ENCODE data around the gene C21orf91. TPM values are rescaled to one million over a fixed set of nuclear protein-coding genes. Genes with fewer than 3 reads are reported as not detected.

The C21orf91 gene
- total RNA-seq, 1 donor, result 44.2 TPM

GRCh38 chr21:17818186-17819113 is 706 bp downstream of the C21orf91 start:
- Histone ChIP-seq H3K4me1 (ENCODE audit: insufficient read depth, low read length) (peaks cover 32% of the 10 kb centered on the region), H3K4me3 (ENCODE audit: low read length) (peak overlapping the region; percentile 99), H3K27me3 (ENCODE audit: insufficient read depth, low read length) (no peaks in the 10 kb centered on the region), H3K9me3 (ENCODE audit: low read depth, low read length) (no peaks in the 10 kb centered on the region)

- H3K27me3 ChIP-seq (ENCODE audit: insufficient read depth, low read length), result no peaks in the 10 kb centered on the region
- peaks cover 25% of the 10 kb centered on the region for H3K4me1 ChIP-seq (ENCODE audit: insufficient read depth, low read length)
- no peak overlapping the region for H3K4me3 ChIP-seq (ENCODE audit: low read length)
- peaks cover 14% of the 10 kb centered on the region for H3K9me3 ChIP-seq (ENCODE audit: low read depth, low read length)
Observed at GRCh38 chr21:17813353-17813752, 5.8 kb downstream of the C21orf91 start.

GRCh38 chr21:17805966-17806365 is 13.2 kb downstream of the C21orf91 start:
- Histone ChIP-seq H3K27me3 (ENCODE audit: insufficient read depth, low read length) (no peaks in the 10 kb centered on the region), H3K4me1 (ENCODE audit: insufficient read depth, low read length) (no peaks in the 10 kb centered on the region), H3K4me3 (ENCODE audit: low read length) (no peak overlapping the region)

GRCh38 chr21:17803536-17803935 is 15.6 kb downstream of the C21orf91 start:
- H3K4me3 ChIP-seq (ENCODE audit: low read length), result no peak overlapping the region
- no peaks in the 10 kb centered on the region for H3K27me3 ChIP-seq (ENCODE audit: insufficient read depth, low read length)
- peaks cover 10% of the 10 kb centered on the region for H3K9me3 ChIP-seq (ENCODE audit: low read depth, low read length)
- peaks cover 7% of the 10 kb centered on the region for H3K4me1 ChIP-seq (ENCODE audit: insufficient read depth, low read length)

More at GRCh38 chr21:17805966-17806365, 13.2 kb downstream of the C21orf91 start:
- H3K9me3 ChIP-seq (ENCODE audit: low read depth, low read length), result peaks cover 23% of the 10 kb centered on the region

GRCh38 chr21:17802572-17802971 is 16.6 kb downstream of the C21orf91 start:
- Histone ChIP-seq H3K27me3 (ENCODE audit: insufficient read depth, low read length) (no peaks in the 10 kb centered on the region), H3K4me3 (ENCODE audit: low read length) (no peak overlapping the region), H3K4me1 (ENCODE audit: insufficient read depth, low read length) (peaks cover 7% of the 10 kb centered on the region), H3K9me3 (ENCODE audit: low read depth, low read length) (peaks cover under 1% of the 10 kb centered on the region)

GRCh38 chr21:17799414-17800164 is 19.6 kb downstream of the C21orf91 start:
- H3K9me3 ChIP-seq (ENCODE audit: low read depth, low read length), result no peaks in the 10 kb centered on the region
- peaks cover 22% of the 10 kb centered on the region for H3K4me1 ChIP-seq (ENCODE audit: insufficient read depth, low read length)
- no peak overlapping the region for H3K4me3 ChIP-seq (ENCODE audit: low read length)
- H3K27me3 ChIP-seq (ENCODE audit: insufficient read depth, low read length), result no peaks in the 10 kb centered on the region

GRCh38 chr21:17798796-17799195 is 20.4 kb downstream of the C21orf91 start:
- Histone ChIP-seq H3K4me3 (ENCODE audit: low read length) (no peak overlapping the region), H3K4me1 (ENCODE audit: insufficient read depth, low read length) (peaks cover 28% of the 10 kb centered on the region), H3K9me3 (ENCODE audit: low read depth, low read length) (no peaks in the 10 kb centered on the region), H3K27me3 (ENCODE audit: insufficient read depth, low read length) (no peaks in the 10 kb centered on the region)

- H3K27me3 ChIP-seq (ENCODE audit: insufficient read depth, low read length), result no peaks in the 10 kb centered on the region
- peaks cover 36% of the 10 kb centered on the region for H3K4me1 ChIP-seq (ENCODE audit: insufficient read depth, low read length)
- no peak overlapping the region for H3K4me3 ChIP-seq (ENCODE audit: low read length)
- no peaks in the 10 kb centered on the region for H3K9me3 ChIP-seq (ENCODE audit: low read depth, low read length)
Observed at GRCh38 chr21:17797967-17798366, 21.2 kb downstream of the C21orf91 start.

- no peaks in the 10 kb centered on the region for H3K9me3 ChIP-seq (ENCODE audit: low read depth, low read length)
- H3K4me3 ChIP-seq (ENCODE audit: low read length), result no peak overlapping the region
- no peaks in the 10 kb centered on the region for H3K27me3 ChIP-seq (ENCODE audit: insufficient read depth, low read length)
- H3K4me1 ChIP-seq (ENCODE audit: insufficient read depth, low read length), result peaks cover 36% of the 10 kb centered on the region
Observed at GRCh38 chr21:17796503-17796902, 22.7 kb downstream of the C21orf91 start.

- Histone ChIP-seq H3K9me3 (ENCODE audit: low read depth, low read length) (no peaks in the 10 kb centered on the region), H3K4me1 (ENCODE audit: insufficient read depth, low read length) (peaks cover 36% of the 10 kb centered on the region), H3K4me3 (ENCODE audit: low read length) (no peak overlapping the region), H3K27me3 (ENCODE audit: insufficient read depth, low read length) (no peaks in the 10 kb centered on the region)
Observed at GRCh38 chr21:17796037-17796403, 23.1 kb downstream of the C21orf91 start.

GRCh38 chr21:17795146-17796036 is 23.8 kb downstream of the C21orf91 start:
- Histone ChIP-seq H3K27me3 (ENCODE audit: insufficient read depth, low read length) (no peaks in the 10 kb centered on the region), H3K9me3 (ENCODE audit: low read depth, low read length) (no peaks in the 10 kb centered on the region), H3K4me1 (ENCODE audit: insufficient read depth, low read length) (peaks cover 36% of the 10 kb centered on the region), H3K4me3 (ENCODE audit: low read length) (no peak overlapping the region)

GRCh38 chr21:17794518-17795145 is 24.5 kb downstream of the C21orf91 start:
- H3K4me1 ChIP-seq (ENCODE audit: insufficient read depth, low read length), result peaks cover 34% of the 10 kb centered on the region
- no peaks in the 10 kb centered on the region for H3K27me3 ChIP-seq (ENCODE audit: insufficient read depth, low read length)
- no peak overlapping the region for H3K4me3 ChIP-seq (ENCODE audit: low read length)
- H3K9me3 ChIP-seq (ENCODE audit: low read depth, low read length), result no peaks in the 10 kb centered on the region

GRCh38 chr21:17793246-17794123 is 25.7 kb downstream of the C21orf91 start:
- H3K4me3 ChIP-seq (ENCODE audit: low read length), result peak overlapping the region; percentile 12
- no peaks in the 10 kb centered on the region for H3K27me3 ChIP-seq (ENCODE audit: insufficient read depth, low read length)
- no peaks in the 10 kb centered on the region for H3K9me3 ChIP-seq (ENCODE audit: low read depth, low read length)
- peaks cover 30% of the 10 kb centered on the region for H3K4me1 ChIP-seq (ENCODE audit: insufficient read depth, low read length)

All from mononuclear cell (primary cell).